ENCODE data around the gene CPSF3.
"Not testable (repeated sequence)": the region's sequence is repeated elsewhere in the genome, so short reads cannot be mapped to it uniquely, and the experiment has no call there.

The CPSF3 gene

GRCh38 chr2:9397201-9397600, 26.3 kb upstream of the CPSF3 start:
- no peak for DNase-seq

- not testable (repeated sequence) for DNase-seq
Measured at GRCh38 chr2:9398251-9398650, 25.2 kb upstream of the CPSF3 start.

- DNase-seq = no peak
Measured at GRCh38 chr2:9398881-9399780, 24.3 kb upstream of the CPSF3 start.

- DNase-seq = no peak
Measured at GRCh38 chr2:9400268-9401058, 23.0 kb upstream of the CPSF3 start.

GRCh38 chr2:9401059-9401547, 22.4 kb upstream of the CPSF3 start:
- no peak for DNase-seq

GRCh38 chr2:9401646-9402371, 21.6 kb upstream of the CPSF3 start:
- no peak for DNase-seq

- no peak for DNase-seq
Measured at GRCh38 chr2:9403924-9404323, 19.5 kb upstream of the CPSF3 start.

GRCh38 chr2:9404451-9404850, 19.0 kb upstream of the CPSF3 start:
- no peak for DNase-seq

- DNase-seq = no peak
Measured at GRCh38 chr2:9405636-9406035, 17.8 kb upstream of the CPSF3 start.

GRCh38 chr2:9406529-9407362, 16.7 kb upstream of the CPSF3 start:
- DNase-seq = no peak

- DNase-seq = no peak
Measured at GRCh38 chr2:9407363-9407811, 16.1 kb upstream of the CPSF3 start.

GRCh38 chr2:9408641-9409151, 14.8 kb upstream of the CPSF3 start:
- DNase-seq = no peak

GRCh38 chr2:9410108-9410507, 13.3 kb upstream of the CPSF3 start:
- DNase-seq = no peak

GRCh38 chr2:9412781-9413180, 10.7 kb upstream of the CPSF3 start:
- no peak for DNase-seq

GRCh38 chr2:9415516-9416169, 7.8 kb upstream of the CPSF3 start:
- DNase-seq = no peak

- DNase-seq = no peak
Measured at GRCh38 chr2:9416267-9416961, 7.0 kb upstream of the CPSF3 start.

GRCh38 chr2:9416962-9417316, 6.5 kb upstream of the CPSF3 start:
- DNase-seq = no peak

- no peak for DNase-seq
Measured at GRCh38 chr2:9417725-9418124, 5.7 kb upstream of the CPSF3 start.

- DNase-seq = no peak
Measured at GRCh38 chr2:9418746-9419145, 4.7 kb upstream of the CPSF3 start.

- no peak for DNase-seq
Measured at GRCh38 chr2:9419541-9419940, 3.9 kb upstream of the CPSF3 start.

- no peak for DNase-seq
Measured at GRCh38 chr2:9420495-9420894, 3.0 kb upstream of the CPSF3 start.
